ENCODE measurements around the gene BCAR1.

- no peak for TF ChIP-seq CTCF (IDR thresholded peaks at IDR 0.05)
- no peak for TF ChIP-seq EP300 (IDR thresholded peaks at IDR 0.05)
- TF ChIP-seq POLR2AphosphoS5 (IDR thresholded peaks at IDR 0.05), result no peak
- no peak for TF ChIP-seq POLR2A (IDR thresholded peaks at IDR 0.05)
These were observed 26.3 kb downstream of the BCAR1 start for GRCh38 chr16:75225092-75225491.

Data from suprapubic skin (tissue), 4 donors.